ENCODE data around the gene ICA1.

GRCh38 chr7:8141070-8141469, 120.9 kb downstream of the ICA1 start:
- TF ChIP-seq CTCF (IDR thresholded peaks at IDR 0.05; ENCODE audit: low read depth, low read length): no peak
- no peak for TF ChIP-seq POLR2A (IDR thresholded peaks at IDR 0.05; ENCODE audit: extremely low read depth, insufficient read length)
- TF ChIP-seq MYC (IDR thresholded peaks at IDR 0.05; ENCODE audit: low read depth, low read length): no peak
- no peak for TF ChIP-seq MAX (IDR thresholded peaks at IDR 0.05; ENCODE audit: low read depth, low read length)

Data from NB4 (cell line).